ENCODE data around the gene ATF4. TPM values are rescaled to one million over a fixed set of nuclear protein-coding genes. Genes with fewer than 3 reads are reported as not detected.

The ATF4 gene
- total RNA-seq, 2 donors from 2014 or later: 294 to 334 TPM

- Histone ChIP-seq H3K4me1 (replicated peaks) (no peaks in the 10 kb centered on the region), H3K27me3 (replicated peaks; ENCODE audit: insufficient read depth) (no peaks in the 10 kb centered on the region), H3K27ac (no peak overlapping the region), H3K36me3 (no peaks in the 10 kb centered on the region), H3K4me3 (no peak overlapping the region), H3K9me3 (no peaks in the 10 kb centered on the region)
- no peak for DNase-seq (ENCODE audit: low spot score)
- intact Hi-C loops (cut with DNase I): no loop called here
- 45% methylated on average over 9 of the region's 9 CpGs for WGBS
- TF ChIP-seq, protein P1, sequence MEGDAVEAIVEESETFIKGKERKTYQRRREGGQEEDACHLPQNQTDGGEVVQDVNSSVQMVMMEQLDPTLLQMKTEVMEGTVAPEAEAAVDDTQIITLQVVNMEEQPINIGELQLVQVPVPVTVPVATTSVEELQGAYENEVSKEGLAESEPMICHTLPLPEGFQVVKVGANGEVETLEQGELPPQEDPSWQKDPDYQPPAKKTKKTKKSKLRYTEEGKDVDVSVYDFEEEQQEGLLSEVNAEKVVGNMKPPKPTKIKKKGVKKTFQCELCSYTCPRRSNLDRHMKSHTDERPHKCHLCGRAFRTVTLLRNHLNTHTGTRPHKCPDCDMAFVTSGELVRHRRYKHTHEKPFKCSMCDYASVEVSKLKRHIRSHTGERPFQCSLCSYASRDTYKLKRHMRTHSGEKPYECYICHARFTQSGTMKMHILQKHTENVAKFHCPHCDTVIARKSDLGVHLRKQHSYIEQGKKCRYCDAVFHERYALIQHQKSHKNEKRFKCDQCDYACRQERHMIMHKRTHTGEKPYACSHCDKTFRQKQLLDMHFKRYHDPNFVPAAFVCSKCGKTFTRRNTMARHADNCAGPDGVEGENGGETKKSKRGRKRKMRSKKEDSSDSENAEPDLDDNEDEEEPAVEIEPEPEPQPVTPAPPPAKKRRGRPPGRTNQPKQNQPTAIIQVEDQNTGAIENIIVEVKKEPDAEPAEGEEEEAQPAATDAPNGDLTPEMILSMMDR (IDR thresholded peaks at IDR 0.05): no peak
- TF ChIP-seq POLR2A (IDR thresholded peaks at IDR 0.05) (no peak), POLR2AphosphoS5 (IDR thresholded peaks at IDR 0.05) (no peak)
These were observed 41.9 kb upstream of the ATF4 start for GRCh38 chr22:39478441-39478850.

DNA sequence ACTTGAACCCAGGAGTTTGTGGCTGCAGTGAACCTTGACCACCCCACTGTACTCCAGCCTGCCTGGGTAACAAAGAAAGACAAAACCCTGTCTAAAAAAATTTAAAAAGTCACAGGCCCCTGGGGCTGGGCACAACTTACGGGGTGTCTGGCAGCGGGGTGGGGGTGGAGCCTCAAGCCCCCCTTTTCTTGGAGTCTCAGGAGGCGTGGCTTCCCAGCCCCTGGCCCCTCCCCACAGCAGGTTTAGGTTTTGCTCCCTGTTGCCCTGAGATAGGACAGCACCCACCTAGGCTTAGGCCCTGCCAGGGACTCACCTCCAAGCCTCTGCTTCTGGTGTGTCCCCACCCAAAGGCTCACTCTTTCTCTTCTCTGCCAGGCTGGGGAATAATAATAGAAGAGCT, 41.1 kb upstream of the ATF4 start:
- TF ChIP-seq, protein P1 (IDR thresholded peaks at IDR 0.05): no peak
- H3K27me3 ChIP-seq (replicated peaks; ENCODE audit: insufficient read depth): no peaks in the 10 kb centered on the region
- H3K36me3 ChIP-seq: no peaks in the 10 kb centered on the region
- no peak for DNase-seq (ENCODE audit: low spot score)
- intact Hi-C loops (cut with DNase I): no loop called here
- H3K27ac ChIP-seq: no peak overlapping the region
- WGBS: 83% methylated on average over 3 of the region's 3 CpGs
- H3K4me3 ChIP-seq: no peak overlapping the region
- H3K4me1 ChIP-seq (replicated peaks): no peaks in the 10 kb centered on the region
- H3K9me3 ChIP-seq: no peaks in the 10 kb centered on the region

DNA sequence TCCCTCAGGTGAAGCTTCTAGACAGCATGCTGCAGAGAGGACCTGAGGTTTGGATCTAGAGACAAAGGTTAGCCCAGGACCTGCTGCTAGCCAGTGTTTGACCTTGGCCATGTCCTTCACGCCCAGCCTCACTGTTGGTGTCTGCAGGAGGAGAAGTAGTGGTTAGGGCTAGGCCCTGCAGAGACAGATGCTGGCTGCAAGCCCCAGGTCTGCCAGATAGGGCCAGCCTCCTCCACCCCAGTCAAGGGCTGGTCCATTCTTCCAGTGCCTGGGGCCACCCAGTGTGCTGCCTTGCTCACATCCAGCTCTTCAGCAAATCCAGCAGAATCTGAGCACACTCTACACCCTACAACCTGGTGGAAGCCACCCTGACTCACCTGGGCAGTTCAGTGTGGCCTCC, 39.8 kb upstream of the ATF4 start:
- 71% methylated on average over 1 of the region's 1 CpG for WGBS
- no peak overlapping the region for H3K4me3 ChIP-seq
- no peak for TF ChIP-seq POLR2AphosphoS5 (IDR thresholded peaks at IDR 0.05)
- TF ChIP-seq POLR2A (IDR thresholded peaks at IDR 0.05): no peak
- TF ChIP-seq, protein P1 (IDR thresholded peaks at IDR 0.05): no peak
- H3K36me3 ChIP-seq: no peaks in the 10 kb centered on the region
- no peak overlapping the region for H3K27ac ChIP-seq
- H3K4me1 ChIP-seq (replicated peaks): no peaks in the 10 kb centered on the region
- DNase-seq (ENCODE audit: low spot score): no peak
- H3K27me3 ChIP-seq (replicated peaks; ENCODE audit: insufficient read depth): no peaks in the 10 kb centered on the region
- no peaks in the 10 kb centered on the region for H3K9me3 ChIP-seq
- intact Hi-C loops (cut with DNase I): no loop called here

DNA sequence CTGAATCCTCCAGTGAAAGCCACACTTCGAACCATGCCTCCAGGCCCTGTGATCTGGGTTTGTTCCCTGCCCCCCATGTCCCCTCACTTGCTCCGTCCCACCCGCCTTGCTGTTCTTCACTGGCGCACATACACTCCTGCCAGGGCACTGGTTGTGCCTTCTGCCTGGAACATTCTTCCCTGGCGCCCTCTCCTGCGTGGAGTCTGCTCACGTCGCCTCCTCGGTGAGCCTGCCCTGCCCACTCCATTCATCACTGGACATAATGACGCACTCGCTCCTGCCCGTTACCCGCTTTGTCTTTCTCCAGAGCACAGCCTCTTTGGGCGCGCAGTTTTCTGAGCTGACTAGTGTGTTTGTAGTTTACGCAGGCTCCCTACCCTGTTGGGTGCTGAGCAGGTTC, 39.3 kb upstream of the ATF4 start:
- Histone ChIP-seq H3K9me3 (no peaks in the 10 kb centered on the region), H3K27me3 (replicated peaks; ENCODE audit: insufficient read depth) (no peaks in the 10 kb centered on the region), H3K4me1 (replicated peaks) (no peaks in the 10 kb centered on the region), H3K4me3 (no peak overlapping the region), H3K27ac (no peak overlapping the region), H3K36me3 (no peaks in the 10 kb centered on the region)
- intact Hi-C loops (cut with DNase I): no loop called here
- DNase-seq (ENCODE audit: low spot score): no peak
- TF ChIP-seq, protein P1 (IDR thresholded peaks at IDR 0.05): no peak
- no peak for TF ChIP-seq POLR2A (IDR thresholded peaks at IDR 0.05)
- no peak for TF ChIP-seq POLR2AphosphoS5 (IDR thresholded peaks at IDR 0.05)
- 87% methylated on average over 16 of the region's 16 CpGs for WGBS

DNA sequence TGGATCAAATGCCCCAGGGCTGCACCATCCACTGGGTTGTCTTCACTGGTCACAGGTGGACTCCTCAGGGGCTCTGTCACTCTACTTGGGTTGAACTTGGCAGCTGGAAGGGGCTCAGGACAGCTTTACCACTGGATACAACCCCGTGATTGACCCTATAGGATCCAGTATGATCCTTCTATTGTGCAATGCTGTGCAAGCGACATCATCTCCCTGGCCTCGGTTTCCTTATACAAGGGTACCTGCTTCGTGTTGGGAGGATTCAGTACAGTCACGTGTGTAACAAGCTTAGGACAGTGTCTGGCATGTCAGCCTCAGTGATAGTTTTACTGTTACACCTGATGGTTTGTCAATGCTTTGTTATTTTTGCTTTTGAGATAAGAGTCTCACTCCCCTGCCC, 38.8 kb upstream of the ATF4 start:
- 84% methylated on average over 4 of the region's 5 CpGs for WGBS
- H3K4me3 ChIP-seq: no peak overlapping the region
- TF ChIP-seq, protein P1 (IDR thresholded peaks at IDR 0.05): no peak
- TF ChIP-seq POLR2A (IDR thresholded peaks at IDR 0.05) (no peak), POLR2AphosphoS5 (IDR thresholded peaks at IDR 0.05) (no peak)
- no peaks in the 10 kb centered on the region for H3K9me3 ChIP-seq
- intact Hi-C loops (cut with DNase I): no loop called here
- H3K27ac ChIP-seq: no peak overlapping the region
- H3K27me3 ChIP-seq (replicated peaks; ENCODE audit: insufficient read depth): no peaks in the 10 kb centered on the region
- no peak for DNase-seq (ENCODE audit: low spot score)
- H3K36me3 ChIP-seq: no peaks in the 10 kb centered on the region
- H3K4me1 ChIP-seq (replicated peaks): no peaks in the 10 kb centered on the region
